ENCODE measurements around the gene UBE3C. TPM values are rescaled to one million over a fixed set of nuclear protein-coding genes. Genes with fewer than 3 reads are reported as not detected.

Gene UBE3C
- total and polyA plus RNA-seq, 2 of the 13 experiments (the other 11 are each of a cell fraction or from before 2014, with no cell fraction given), result 27.0 to 48.2 TPM

DNA sequence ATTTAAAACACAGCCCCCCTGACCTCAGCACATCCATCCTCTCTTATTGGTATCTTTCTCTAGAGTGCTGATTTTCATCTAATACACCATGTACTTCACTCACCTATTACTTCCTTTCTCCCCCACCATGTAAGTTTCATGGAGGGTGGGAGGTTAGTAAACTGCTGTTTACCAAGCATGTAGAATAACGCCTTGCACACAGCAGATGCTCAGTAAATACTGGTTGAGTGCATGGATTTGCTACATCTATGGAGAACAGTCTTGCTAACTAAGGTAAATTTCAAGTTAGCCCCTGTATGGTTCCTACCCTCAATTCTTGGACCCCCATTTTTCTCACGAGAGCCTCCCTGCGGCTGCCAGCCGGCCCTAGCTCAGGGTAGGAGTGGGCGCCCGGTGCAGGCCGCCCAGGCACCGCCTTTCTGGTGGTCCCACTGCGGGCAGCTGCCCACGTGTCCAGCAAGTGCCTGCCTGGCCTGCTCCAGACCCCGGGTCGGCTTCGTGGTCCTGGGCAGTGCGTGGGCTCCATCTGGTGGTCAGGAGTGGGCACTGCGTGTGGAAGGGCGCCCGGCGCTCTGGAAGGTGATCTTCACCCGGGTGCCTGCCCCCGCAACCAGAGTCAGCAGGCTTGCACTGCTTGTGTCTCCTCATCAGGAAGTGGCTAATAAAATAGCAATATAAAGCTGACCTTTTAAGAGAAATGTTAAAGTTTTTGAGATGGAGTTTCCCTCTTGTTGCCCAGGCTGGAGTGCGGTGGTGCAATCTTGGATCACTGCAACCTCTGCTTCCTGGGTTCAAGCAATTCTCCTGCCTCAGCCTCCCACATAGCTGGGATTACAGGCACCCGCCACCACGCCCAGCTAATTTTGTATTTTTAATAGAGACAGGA, 134.7 kb downstream of the UBE3C start (continued):
- TF ChIP-seq ZNF800 (CRISPR knock-in tag; IDR thresholded peaks at IDR 0.05) (peak; percentile 54; the same call in 1 of the 2 replicates), BCLAF1 (IDR thresholded peaks at IDR 0.05) (no peak), TFAP4 (IDR thresholded peaks at IDR 0.05; ENCODE audit: borderline replicate concordance, low read depth) (no peak), PHF20 (CRISPR knock-in tag; IDR thresholded peaks at IDR 0.05) (0 out of 2 replicates have a peak, but pooled peaks have one; percentile 20), FOXA1 (IDR thresholded peaks at IDR 0.05) (no peak), FOXA1 (CRISPR knock-in tag; IDR thresholded peaks at IDR 0.05) (peak; percentile 31; the same call in 1 of the 2 replicates), FOSL1 (CRISPR knock-in tag; IDR thresholded peaks at IDR 0.05; ENCODE audit: borderline replicate concordance) (no peak), ZNF230 (CRISPR knock-in tag; IDR thresholded peaks at IDR 0.05) (0 out of 2 replicates have a peak, but pooled peaks have one; percentile 68), ETS1 (CRISPR knock-in tag; IDR thresholded peaks at IDR 0.05) (no peak; the same call in 1 of the 2 replicates), HMG20A (CRISPR knock-in tag; IDR thresholded peaks at IDR 0.05; ENCODE audit: borderline replicate concordance) (no peak), PRMT3 (CRISPR knock-in tag; IDR thresholded peaks at IDR 0.05; ENCODE audit: borderline replicate concordance, low read depth) (no peak), ASH2L (IDR thresholded peaks at IDR 0.05; ENCODE audit: insufficient read length, low read depth, low read length) (no peak), GATAD2A (CRISPR knock-in tag; IDR thresholded peaks at IDR 0.05) (peak; percentile 52; the same call in 1 of the 2 replicates), SIN3B (IDR thresholded peaks at IDR 0.05; ENCODE audit: low read length) (no peak), MEF2D (CRISPR knock-in tag; IDR thresholded peaks at IDR 0.05) (peak; percentile 4; the same call in 1 of the 2 replicates)
- TF ChIP-seq, protein P1, sequence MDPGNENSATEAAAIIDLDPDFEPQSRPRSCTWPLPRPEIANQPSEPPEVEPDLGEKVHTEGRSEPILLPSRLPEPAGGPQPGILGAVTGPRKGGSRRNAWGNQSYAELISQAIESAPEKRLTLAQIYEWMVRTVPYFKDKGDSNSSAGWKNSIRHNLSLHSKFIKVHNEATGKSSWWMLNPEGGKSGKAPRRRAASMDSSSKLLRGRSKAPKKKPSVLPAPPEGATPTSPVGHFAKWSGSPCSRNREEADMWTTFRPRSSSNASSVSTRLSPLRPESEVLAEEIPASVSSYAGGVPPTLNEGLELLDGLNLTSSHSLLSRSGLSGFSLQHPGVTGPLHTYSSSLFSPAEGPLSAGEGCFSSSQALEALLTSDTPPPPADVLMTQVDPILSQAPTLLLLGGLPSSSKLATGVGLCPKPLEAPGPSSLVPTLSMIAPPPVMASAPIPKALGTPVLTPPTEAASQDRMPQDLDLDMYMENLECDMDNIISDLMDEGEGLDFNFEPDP (CRISPR knock-in tag; conservative IDR thresholded peaks at IDR 0.05), result no peak
- TF ChIP-seq, protein P2, sequence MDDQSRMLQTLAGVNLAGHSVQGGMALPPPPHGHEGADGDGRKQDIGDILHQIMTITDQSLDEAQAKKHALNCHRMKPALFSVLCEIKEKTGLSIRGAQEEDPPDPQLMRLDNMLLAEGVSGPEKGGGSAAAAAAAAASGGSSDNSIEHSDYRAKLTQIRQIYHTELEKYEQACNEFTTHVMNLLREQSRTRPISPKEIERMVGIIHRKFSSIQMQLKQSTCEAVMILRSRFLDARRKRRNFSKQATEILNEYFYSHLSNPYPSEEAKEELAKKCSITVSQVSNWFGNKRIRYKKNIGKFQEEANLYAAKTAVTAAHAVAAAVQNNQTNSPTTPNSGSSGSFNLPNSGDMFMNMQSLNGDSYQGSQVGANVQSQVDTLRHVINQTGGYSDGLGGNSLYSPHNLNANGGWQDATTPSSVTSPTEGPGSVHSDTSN (CRISPR knock-in tag; IDR thresholded peaks at IDR 0.05; ENCODE audit: borderline replicate concordance), result no peak

Data from HepG2 (cell line).